ENCODE results near the gene UPK2. TPM values are rescaled to one million over a fixed set of nuclear protein-coding genes. Genes with fewer than 3 reads are reported as not detected.

Gene UPK2
- total RNA-seq, 1 donor from 2014 or later, result not detected

GRCh38 chr11:118915396-118915795 lies 40.7 kb upstream of the UPK2 start:
- H3K27ac Mint-ChIP-seq (ENCODE audit: unreplicated experiment), result no peak overlapping the region
- H3K4me3 Mint-ChIP-seq (ENCODE audit: unreplicated experiment), result no peak overlapping the region
- peaks cover 54% of the 10 kb centered on the region for H3K4me1 Mint-ChIP-seq (ENCODE audit: unreplicated experiment)
- H3K9me3 Mint-ChIP-seq (ENCODE audit: unreplicated experiment), result no peaks in the 10 kb centered on the region
- no peaks in the 10 kb centered on the region for H3K36me3 Mint-ChIP-seq (ENCODE audit: low read depth, unreplicated experiment)
- H3K27me3 Mint-ChIP-seq (ENCODE audit: unreplicated experiment), result peaks cover 10% of the 10 kb centered on the region
- TF ChIP-seq, protein P1, sequence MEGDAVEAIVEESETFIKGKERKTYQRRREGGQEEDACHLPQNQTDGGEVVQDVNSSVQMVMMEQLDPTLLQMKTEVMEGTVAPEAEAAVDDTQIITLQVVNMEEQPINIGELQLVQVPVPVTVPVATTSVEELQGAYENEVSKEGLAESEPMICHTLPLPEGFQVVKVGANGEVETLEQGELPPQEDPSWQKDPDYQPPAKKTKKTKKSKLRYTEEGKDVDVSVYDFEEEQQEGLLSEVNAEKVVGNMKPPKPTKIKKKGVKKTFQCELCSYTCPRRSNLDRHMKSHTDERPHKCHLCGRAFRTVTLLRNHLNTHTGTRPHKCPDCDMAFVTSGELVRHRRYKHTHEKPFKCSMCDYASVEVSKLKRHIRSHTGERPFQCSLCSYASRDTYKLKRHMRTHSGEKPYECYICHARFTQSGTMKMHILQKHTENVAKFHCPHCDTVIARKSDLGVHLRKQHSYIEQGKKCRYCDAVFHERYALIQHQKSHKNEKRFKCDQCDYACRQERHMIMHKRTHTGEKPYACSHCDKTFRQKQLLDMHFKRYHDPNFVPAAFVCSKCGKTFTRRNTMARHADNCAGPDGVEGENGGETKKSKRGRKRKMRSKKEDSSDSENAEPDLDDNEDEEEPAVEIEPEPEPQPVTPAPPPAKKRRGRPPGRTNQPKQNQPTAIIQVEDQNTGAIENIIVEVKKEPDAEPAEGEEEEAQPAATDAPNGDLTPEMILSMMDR (IDR thresholded peaks at IDR 0.05; ENCODE audit: unreplicated experiment), result no peak
- DNase-seq (ENCODE audit: low spot score), result no peak

DNA sequence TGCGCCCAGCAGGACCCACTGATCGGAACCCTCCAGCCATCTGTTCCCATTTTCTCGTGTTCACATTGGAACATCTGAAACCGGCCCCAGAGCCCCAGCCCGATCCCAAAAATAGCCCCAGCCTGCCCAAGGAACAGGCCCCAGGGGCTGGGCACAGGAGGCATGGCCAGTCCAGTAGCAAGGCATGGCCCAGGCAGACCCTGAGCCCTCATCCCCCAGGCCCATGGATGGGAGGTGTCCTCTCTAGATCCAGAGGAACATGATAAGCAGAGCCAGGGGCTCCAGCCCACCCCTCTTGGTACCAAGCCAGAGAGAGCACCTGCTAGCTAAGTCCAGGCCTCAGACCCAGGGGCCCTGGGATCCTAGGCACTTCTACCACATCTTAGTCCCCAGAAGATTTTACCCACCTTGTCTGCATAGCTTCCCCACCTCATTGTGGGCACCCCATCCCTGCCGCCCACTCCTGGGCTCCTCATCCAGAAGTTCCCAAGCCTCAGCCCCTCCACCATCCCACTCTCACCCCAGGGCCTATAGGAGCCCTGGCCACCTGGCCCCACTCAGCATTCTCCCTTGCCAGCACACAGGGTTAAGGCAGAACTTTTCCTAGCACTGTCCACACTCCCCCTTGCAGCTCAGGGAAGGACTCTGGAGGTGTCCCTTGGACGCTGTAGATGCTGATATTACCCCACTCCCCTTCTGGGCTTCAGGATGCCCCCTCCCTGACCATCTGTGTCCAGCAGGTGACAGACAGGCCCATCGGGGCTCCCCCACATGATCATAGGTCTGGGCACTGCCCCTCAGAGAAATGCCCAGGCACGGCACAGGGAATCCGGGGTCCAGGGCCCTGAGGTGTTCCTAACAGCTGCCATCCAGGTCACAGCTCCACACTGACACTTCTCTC lies 39.9 kb upstream of the UPK2 start:
- no peaks in the 10 kb centered on the region for H3K36me3 Mint-ChIP-seq (ENCODE audit: low read depth, unreplicated experiment)
- TF ChIP-seq, protein P1 (IDR thresholded peaks at IDR 0.05; ENCODE audit: unreplicated experiment), result no peak
- H3K27me3 Mint-ChIP-seq (ENCODE audit: unreplicated experiment), result peaks cover 16% of the 10 kb centered on the region
- no peaks in the 10 kb centered on the region for H3K9me3 Mint-ChIP-seq (ENCODE audit: unreplicated experiment)
- no peak overlapping the region for H3K4me3 Mint-ChIP-seq (ENCODE audit: unreplicated experiment)
- DNase-seq (ENCODE audit: low spot score), result no peak
- H3K4me1 Mint-ChIP-seq (ENCODE audit: unreplicated experiment), result peaks cover 62% of the 10 kb centered on the region
- H3K27ac Mint-ChIP-seq (ENCODE audit: unreplicated experiment), result no peak overlapping the region

DNA sequence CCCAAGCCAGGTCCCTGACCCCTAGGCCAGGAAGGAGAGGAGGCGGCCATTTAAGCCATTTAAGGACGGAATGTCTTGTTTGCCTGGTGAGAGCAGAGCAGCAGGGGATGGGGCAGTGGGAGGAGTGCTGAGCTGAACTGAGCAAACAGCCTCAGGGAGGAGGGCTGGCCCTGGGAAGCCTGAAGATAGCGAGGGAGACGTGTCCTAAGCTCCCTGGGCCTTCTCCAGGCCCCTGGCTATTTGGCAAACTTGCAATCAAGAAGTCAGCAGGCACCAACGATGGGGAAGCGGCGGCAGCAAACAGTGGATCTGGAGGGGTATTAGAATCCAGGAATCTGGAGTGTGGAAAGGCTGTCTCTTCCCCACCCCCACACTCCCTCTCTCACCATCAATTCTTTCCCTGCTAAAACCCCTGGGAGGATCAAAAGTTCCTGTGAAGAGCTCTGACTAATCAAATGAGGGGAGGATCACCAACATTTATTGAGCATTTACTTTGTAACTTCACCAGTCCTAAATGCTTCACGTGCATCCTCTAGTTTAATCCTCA lies 39.2 kb upstream of the UPK2 start:
- TF ChIP-seq, protein P1 (IDR thresholded peaks at IDR 0.05; ENCODE audit: unreplicated experiment), result no peak
- H3K27me3 Mint-ChIP-seq (ENCODE audit: unreplicated experiment), result peaks cover 16% of the 10 kb centered on the region
- no peak overlapping the region for H3K4me3 Mint-ChIP-seq (ENCODE audit: unreplicated experiment)
- peak overlapping the region; percentile 4 for H3K27ac Mint-ChIP-seq (ENCODE audit: unreplicated experiment)
- peaks cover 59% of the 10 kb centered on the region for H3K4me1 Mint-ChIP-seq (ENCODE audit: unreplicated experiment)
- no peak for DNase-seq (ENCODE audit: low spot score)
- H3K9me3 Mint-ChIP-seq (ENCODE audit: unreplicated experiment), result no peaks in the 10 kb centered on the region
- H3K36me3 Mint-ChIP-seq (ENCODE audit: low read depth, unreplicated experiment), result no peaks in the 10 kb centered on the region

DNA sequence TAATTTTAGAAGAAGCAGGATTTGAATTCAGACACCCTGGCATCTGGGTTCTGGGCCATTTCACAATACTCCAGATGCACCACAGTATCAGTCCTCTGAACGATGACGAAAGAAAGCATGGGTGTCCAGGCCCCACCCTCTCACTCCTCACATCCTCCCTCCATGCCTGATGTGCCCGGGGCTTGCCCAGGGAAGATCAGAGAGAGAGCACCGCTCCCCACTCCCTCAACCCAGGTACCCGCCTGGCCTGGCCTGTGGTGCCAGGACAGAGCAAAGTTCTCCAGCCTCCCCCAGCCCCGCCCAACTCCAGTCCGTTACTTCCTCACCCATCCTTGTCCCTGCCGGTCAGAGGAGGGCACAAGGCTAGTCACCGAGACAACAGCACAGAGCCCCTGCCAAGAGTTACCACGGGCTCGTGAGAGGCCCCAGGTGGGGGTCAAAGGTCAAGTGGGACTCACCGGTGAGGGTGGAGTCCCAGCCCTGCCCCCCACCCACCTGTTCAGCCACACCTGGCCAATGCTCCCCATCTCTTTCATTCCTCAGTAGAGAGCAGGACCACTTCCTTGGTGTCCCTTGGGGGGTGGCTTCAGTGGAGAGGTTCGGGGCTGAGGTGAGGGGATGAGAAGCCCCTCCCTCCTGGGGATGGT lies 38.5 kb upstream of the UPK2 start:
- peaks cover 52% of the 10 kb centered on the region for H3K4me1 Mint-ChIP-seq (ENCODE audit: unreplicated experiment)
- H3K27ac Mint-ChIP-seq (ENCODE audit: unreplicated experiment), result peak overlapping the region; percentile 80
- no peak overlapping the region for H3K4me3 Mint-ChIP-seq (ENCODE audit: unreplicated experiment)
- peaks cover 16% of the 10 kb centered on the region for H3K27me3 Mint-ChIP-seq (ENCODE audit: unreplicated experiment)
- TF ChIP-seq, protein P1 (IDR thresholded peaks at IDR 0.05; ENCODE audit: unreplicated experiment), result no peak
- no peak for DNase-seq (ENCODE audit: low spot score)
- no peaks in the 10 kb centered on the region for H3K9me3 Mint-ChIP-seq (ENCODE audit: unreplicated experiment)
- no peaks in the 10 kb centered on the region for H3K36me3 Mint-ChIP-seq (ENCODE audit: low read depth, unreplicated experiment)

All from endothelial cell (in vitro differentiated cells).